IMR-90 (cell line): ENCODE data around the gene WASHC4. TPM values are rescaled to one million over a fixed set of nuclear protein-coding genes. Genes with fewer than 3 reads are reported as not detected.

Source experiments
- ATAC-seq: fragments of 200-7000 bp; cut with Tn5 transposase; 2 replicates; pipeline ENCODE4 v1.9.1; 2020; ENCODE audit warnings: low read depth, mild to moderate bottlenecking, moderate library complexity
- BruUV-seq: library from RNA; stranded (reverse); fragments of 400-500 nt; replicated peaks from 2 replicates; lab custom pipeline; 2021; lab: Mats Ljungman, UMichigan
- CTCF ChIA-PET: fragments of 300-600 bp; formaldehyde crosslinking; extraction: SDS; loops from one replicate; lab custom pipeline; 2021; ENCODE audit warnings: antibody characterized with exemption; lab: Yijun Ruan, JAX
- POLR2A ChIA-PET: fragments of 300-600 bp; sonication (Branson Sonifier 250); formaldehyde crosslinking; loops from one replicate; lab custom pipeline; 2022; ENCODE audit warnings: antibody characterized with exemption; ENCODE audit not compliant: unreplicated experiment; lab: Charles Lee
- DNase-seq: peaks from one replicate; pipeline ENCODE4 v3.0.0; 2013
- H2AFZ ChIP-seq: replicated peaks from 2 replicates; pipeline ENCODE3; 2013; ENCODE audit warnings: low read length, mild to moderate bottlenecking; ENCODE audit not compliant: poor library complexity
- H2AK5ac ChIP-seq: 2 replicates; pipeline ENCODE4 v1.6.1; 2013; ENCODE audit warnings: low read depth, low read length, inconsistent platforms
- H2AK9ac ChIP-seq: replicated peaks from 2 replicates; pipeline ENCODE3; 2013; ENCODE audit warnings: mild to moderate bottlenecking, low read depth, low read length, moderate library complexity; ENCODE audit not compliant: poor library complexity
- H2BK120ac ChIP-seq: 2 replicates; pipeline ENCODE4 v1.6.1; 2013; ENCODE audit warnings: low read depth, low read length, inconsistent platforms
- H2BK15ac ChIP-seq: 3 replicates; pipeline ENCODE4 v1.6.1; 2013; ENCODE audit warnings: low read depth, low read length, inconsistent platforms
- H2BK20ac ChIP-seq: 2 replicates; pipeline ENCODE4 v1.6.1; 2013; ENCODE audit warnings: low read depth, mild to moderate bottlenecking, inconsistent platforms, low read length, moderate library complexity
- H2BK5ac ChIP-seq: 2 replicates; pipeline ENCODE4 v1.6.1; 2013; ENCODE audit warnings: mild to moderate bottlenecking, low read depth, low read length, inconsistent platforms; ENCODE audit not compliant: poor library complexity, severe bottlenecking
- H3K14ac ChIP-seq: replicated peaks from 2 replicates; pipeline ENCODE4 v1.6.1; 2013; ENCODE audit warnings: low read depth, low read length, inconsistent platforms
- H3K18ac ChIP-seq: 2 replicates; pipeline ENCODE4 v1.6.1; 2013; ENCODE audit warnings: low read depth, low read length, control low read depth
- H3K23ac ChIP-seq: 2 replicates; pipeline ENCODE4 v1.6.1; 2013; ENCODE audit warnings: low read depth, low read length, inconsistent platforms
- H3K27ac ChIP-seq: 2 replicates; pipeline ENCODE4 v1.5.1; 2013; ENCODE audit warnings: mild to moderate bottlenecking, control low read depth, low read length; ENCODE audit not compliant: insufficient read depth
- H3K27me3 ChIP-seq: 2 replicates; pipeline ENCODE4 v1.6.1; 2013; ENCODE audit warnings: low read length; ENCODE audit not compliant: control insufficient read depth, insufficient read depth
- H3K36me3 ChIP-seq: 2 replicates; pipeline ENCODE4 v1.6.1; 2013; ENCODE audit warnings: low read length, mixed read lengths; ENCODE audit not compliant: control insufficient read depth, insufficient read depth
- H3K4ac ChIP-seq: 2 replicates; pipeline ENCODE4 v1.6.1; 2013; ENCODE audit warnings: low read depth, low read length, inconsistent platforms
- H3K4me1 ChIP-seq: 2 replicates; pipeline ENCODE4 v1.6.1; 2013; ENCODE audit warnings: low read length, mixed read lengths; ENCODE audit not compliant: control insufficient read depth, insufficient read depth
- H3K4me2 ChIP-seq: 2 replicates; pipeline ENCODE4 v1.6.1; 2013; ENCODE audit warnings: low read depth, mild to moderate bottlenecking, control low read depth, low read length, moderate library complexity
- H3K4me3 ChIP-seq: 2 replicates; pipeline ENCODE4 v1.5.1; 2013; ENCODE audit warnings: low read depth, mild to moderate bottlenecking, control low read depth, low read length, moderate library complexity; ENCODE audit not compliant: insufficient read depth
- H3K56ac ChIP-seq: 2 replicates; pipeline ENCODE4 v1.6.1; 2013; ENCODE audit warnings: low read length, inconsistent platforms; ENCODE audit not compliant: insufficient read depth; ENCODE audit errors: extremely low read depth
- H3K79me1 ChIP-seq, 2 experiments: 2 replicates each; pipeline ENCODE4 v1.6.1; 2013; ENCODE audit warnings: low read length in 2 of 2, inconsistent platforms in 1 of 2, low read depth in 1 of 2
- H3K9ac ChIP-seq: 2 replicates; pipeline ENCODE4 v1.6.1; 2013; ENCODE audit warnings: low read depth, low read length, control low read depth
- H3K9me1 ChIP-seq: 2 replicates; pipeline ENCODE4 v1.6.1; 2013; ENCODE audit warnings: low read length, inconsistent platforms; ENCODE audit not compliant: insufficient read depth
- H3K9me3 ChIP-seq: 2 replicates; pipeline ENCODE4 v1.6.1; 2013; ENCODE audit warnings: low read length; ENCODE audit not compliant: control insufficient read depth, insufficient read depth
- H4K20me1 ChIP-seq: 2 replicates; pipeline ENCODE4 v1.6.1; 2013; ENCODE audit warnings: low read length, inconsistent platforms; ENCODE audit not compliant: insufficient read depth
- H4K5ac ChIP-seq: 2 replicates; pipeline ENCODE4 v1.6.1; 2013; ENCODE audit warnings: mild to moderate bottlenecking, low read depth, low read length, control low read depth
- H4K8ac ChIP-seq, 2 experiments: 2 replicates each; pipeline ENCODE4 v1.6.1; 2013; ENCODE audit warnings: low read depth in 2 of 2, low read length in 2 of 2, control low read depth in 1 of 2, inconsistent platforms in 1 of 2
- H4K91ac ChIP-seq: 2 replicates; pipeline ENCODE4 v1.6.1; 2013; ENCODE audit warnings: low read depth, low read length, inconsistent platforms; ENCODE audit not compliant: insufficient read depth
- MAFK ChIP-seq: IDR thresholded peaks from 2 replicates; pipeline ENCODE4 v1.6.1; 2012; ENCODE audit warnings: low read depth, low read length, improper control_type of control experiment
- MXI1 ChIP-seq: IDR thresholded peaks from 2 replicates; pipeline ENCODE4 v1.6.1; 2012; ENCODE audit warnings: low read depth, mild to moderate bottlenecking, low read length, moderate library complexity, borderline replicate concordance
- RAD21 ChIP-seq: IDR thresholded peaks from 2 replicates; pipeline ENCODE4 v1.6.1; 2012; ENCODE audit warnings: low read length, improper control_type of control experiment
- WGBS, 2 experiments: methylation state at CpG; one replicate each; pipeline versions ENCODE4 v1.1.5 to v1.1.7; 2013; ENCODE audit warnings: missing lambda C conversion rate in 2 of 2; ENCODE audit not compliant: insufficient read length in 1 of 2; ENCODE audit errors: extremely low coverage in 2 of 2; 5-methylcytosine and 5-hydroxymethylcytosine counted together
- dilution Hi-C: fragments of 300-500 bp; cut with HindIII; formaldehyde crosslinking; loops from one replicate; pipeline ENCODE4 v1.14.3; 2018; ENCODE audit warnings: low sequenced_read_pairs; ENCODE audit not compliant: unreplicated experiment
- in situ Hi-C: fragments of 300-500 bp; cut with MboI; formaldehyde crosslinking; loops from 3 replicates; pipeline ENCODE4 v1.14.3; 2019; ENCODE audit warnings: low sequenced_read_pairs, inconsistent platforms, mixed read lengths
- intact Hi-C: fragments of 100-400 bp; cut with micrococcal nuclease; formaldehyde crosslinking; loops from 2 replicates; pipeline ENCODE4 v1.10.0; 2022
- polyA plus RNA-seq, 3 experiments: library from polyadenylated mRNA; depleted of rRNA; stranded (reverse); fragments of >200 nt; gene quantifications; 2 replicates each; pipeline ENCODE4 v1.2.3, GENCODE V29; 2012; ENCODE audit warnings: low replicate concordance in 1 of 3
- total RNA-seq: library from RNA; depleted of rRNA; stranded (reverse); fragments of >200 nt; gene quantifications from 2 replicates; pipeline ENCODE4 v1.2.3, GENCODE V29; 2012

WASHC4 gene
- total and polyA plus RNA-seq, 2 of the 4 experiments (the other 2 are of a cell fraction) = 16.4 to 47.0 TPM

GRCh38 chr12:105170139-105170538, 62.6 kb downstream of the WASHC4 start:
- no CpG with 5 or more reads among the region's 3 CpGs for WGBS, 2 experiments
- Histone ChIP-seq H3K9ac (no peak overlapping the region), H3K4me1 (peaks cover 4% of the 10 kb centered on the region), H3K18ac (no peak overlapping the region), H3K14ac (no peak overlapping the region), H4K5ac (no peak overlapping the region), H3K4ac (no peak overlapping the region), H2BK20ac (no peak overlapping the region), H3K4me3 (no peak overlapping the region), H3K4me2 (no peak overlapping the region), H2AK9ac (no peak overlapping the region), H4K8ac (no peak overlapping the region), H3K23ac (no peak overlapping the region), H3K9me1 (peaks cover 5% of the 10 kb centered on the region; the same call in 1 of the 2 replicates), H4K91ac (no peak overlapping the region), H3K56ac (no peak overlapping the region), H3K79me1 (peaks cover 0 to 10% of the 10 kb centered on the region in 2 experiments; a peak in 2 of 4 replicates), H3K27ac (no peak overlapping the region), H3K9me3 (no peaks in the 10 kb centered on the region), H2AFZ (no peak overlapping the region), H2BK120ac (no peak overlapping the region), H4K20me1 (no peaks in the 10 kb centered on the region; the same call in 1 of the 2 replicates), H3K36me3 (peaks cover 19% of the 10 kb centered on the region), H2BK5ac (no peak overlapping the region), H2BK15ac (no peak overlapping the region), H2AK5ac (no peak overlapping the region), H3K27me3 (no peaks in the 10 kb centered on the region)
- no peak for ATAC-seq
- intact Hi-C loops = no loop called here
- DNase-seq = no peak
- dilution Hi-C loops = no loop called here
- TF ChIP-seq RAD21 (no peak), MAFK (peak; percentile 97), MXI1 (no peak)
- in situ Hi-C loops = no loop called here
- POLR2A ChIA-PET = no interaction called here
- CTCF ChIA-PET = no interaction called here
- BruUV-seq = no TSS peak
